Gastrocnemius medialis (tissue), 4 donors: Measurements from ENCODE around the gene ADNP. TPM values are rescaled to one million over a fixed set of nuclear protein-coding genes. Genes with fewer than 3 reads are reported as not detected.

Source experiments
- ATAC-seq, 2 donors: fragments of 150-250 bp; one replicate each; pipeline ENCODE4 v1.9.1; 2016
- DNase-seq, 2 donors: peaks; one replicate each; pipeline ENCODE4 v3.0.0-alpha.2; 2019
- H3K27ac ChIP-seq, 4 donors: fragments of 200-600 bp; sonication (generic); 1 replicate in 1 of 4; 2 replicates in 3 of 4; pipeline ENCODE4 v1.5.1; 2016 to 2018; ENCODE audit warnings: mild to moderate bottlenecking in 2 of 4, moderate library complexity in 1 of 4
- H3K27me3 ChIP-seq, 3 donors: fragments of 200-600 bp; sonication (generic) in 2 of 3; 1 replicate in 1 of 3; 2 replicates in 2 of 3; pipeline versions ENCODE4 v1.5.1 to v1.6.0; 2016 to 2019; ENCODE audit warnings: mild to moderate bottlenecking in 1 of 3, moderate library complexity in 1 of 3
- H3K36me3 ChIP-seq, 2 donors: fragments of 200-600 bp; sonication (generic) in 1 of 2; one replicate each; pipeline ENCODE4 v1.5.1; 2017 to 2018
- H3K4me1 ChIP-seq, 2 donors: fragments of 200-600 bp; sonication (generic) in 1 of 2; one replicate each; pipeline ENCODE4 v1.5.1; 2016 to 2017; ENCODE audit warnings: mild to moderate bottlenecking in 2 of 2
- H3K4me3 ChIP-seq, 4 donors: fragments of 200-600 bp; sonication (generic) in 3 of 4; 1 replicate in 1 of 4; 2 replicates in 3 of 4; pipeline ENCODE4 v1.5.1; 2016 to 2019; ENCODE audit warnings: mild to moderate bottlenecking in 2 of 4
- H3K9me3 ChIP-seq, 3 donors: fragments of 200-600 bp; sonication (generic) in 2 of 3; 1 replicate in 1 of 3; 2 replicates in 2 of 3; pipeline ENCODE4 v1.5.1; 2016 to 2019
- CTCF ChIP-seq, 5 experiments: fragments of 450-650 bp in 3 of 5; fragments of 200-600 bp in 2 of 5; sonication (generic) in 2 of 5; IDR thresholded peaks in 4 of 5; conservative IDR thresholded peaks in 1 of 5; 1 replicate in 4 of 5; 2 replicates in 1 of 5; pipeline ENCODE4 v1.5.1; 2016 to 2019; ENCODE audit warnings: antibody characterized with exemption in 5 of 5, mild to moderate bottlenecking in 3 of 5, moderate library complexity in 3 of 5
- POLR2A ChIP-seq, 2 donors: fragments of 450-650 bp; IDR thresholded peaks; one replicate each; pipeline ENCODE4 v1.6.1; 2017; ENCODE audit warnings: antibody characterized with exemption in 2 of 2, mild to moderate bottlenecking in 2 of 2, moderate library complexity in 2 of 2
- in situ Hi-C, 4 donors: fragments of 200-750 bp; cut with MboI; loops; one replicate each; pipeline versions ENCODE4 v1.15.0 to v1.8.0; 2017; ENCODE audit warnings: low sequenced_read_pairs in 4 of 4
- intact Hi-C: fragments of 100-400 bp; cut with DNase I; formaldehyde crosslinking; loops from one replicate; pipeline ENCODE4 v1.15.1; 2023; ENCODE audit warnings: low total_unique reads
- total RNA-seq, 4 donors: library from RNA; depleted of rRNA; stranded (reverse); fragments of >200 nt; gene quantifications; one replicate each; pipeline versions ENCODE4 v1.1.0 to v1.2.3, GENCODE V29; 2016

The ADNP gene
- total RNA-seq, 4 donors from 2014 or later, result 24.0 to 35.4 (median 31.5) TPM

GRCh38 chr20:50870561-50871161, 60.6 kb downstream of the ADNP start:
- no peak overlapping the region for H3K4me3 ChIP-seq
- DNase-seq (no peak), ATAC-seq (no peak)
- intact Hi-C loops, result no loop called here
- H3K9me3 ChIP-seq, result no peaks in the 10 kb centered on the region
- H3K4me1 ChIP-seq, result no peaks in the 10 kb centered on the region
- TF ChIP-seq POLR2A (IDR thresholded peaks at IDR 0.05) (no peak), CTCF (IDR thresholded peaks at IDR 0.05 in 4 of 5, conservative IDR thresholded peaks at IDR 0.05 in 1 of 5) (no peak)
- no peak overlapping the region for H3K27ac ChIP-seq
- in situ Hi-C loops, result no loop called here
- H3K27me3 ChIP-seq, result no peaks in the 10 kb centered on the region
- H3K36me3 ChIP-seq, result no peaks in the 10 kb centered on the region

- in situ Hi-C loops, result no loop called here
- no peaks in the 10 kb centered on the region for H3K9me3 ChIP-seq
- no peak for TF ChIP-seq CTCF (IDR thresholded peaks at IDR 0.05 in 4 of 5, conservative IDR thresholded peaks at IDR 0.05 in 1 of 5)
- no peak for TF ChIP-seq POLR2A (IDR thresholded peaks at IDR 0.05)
- ATAC-seq, result no peak
- no peaks in the 10 kb centered on the region for H3K4me1 ChIP-seq
- DNase-seq, result no peak
- H3K36me3 ChIP-seq, result no peaks in the 10 kb centered on the region
- no peaks in the 10 kb centered on the region for H3K27me3 ChIP-seq
- no peak overlapping the region for H3K4me3 ChIP-seq
- no peak overlapping the region for H3K27ac ChIP-seq
- intact Hi-C loops, result no loop called here
These were observed 62.4 kb downstream of the ADNP start for GRCh38 chr20:50868509-50869495.

GRCh38 chr20:50867805-50868204, 63.4 kb downstream of the ADNP start:
- in situ Hi-C loops (no loop called here), intact Hi-C loops (no loop called here)
- TF ChIP-seq POLR2A (IDR thresholded peaks at IDR 0.05), result no peak
- TF ChIP-seq CTCF (IDR thresholded peaks at IDR 0.05 in 4 of 5, conservative IDR thresholded peaks at IDR 0.05 in 1 of 5), result no peak
- Histone ChIP-seq H3K4me1 (no peaks in the 10 kb centered on the region), H3K36me3 (no peaks in the 10 kb centered on the region), H3K27ac (no peak overlapping the region), H3K4me3 (no peak overlapping the region), H3K9me3 (no peaks in the 10 kb centered on the region), H3K27me3 (no peaks in the 10 kb centered on the region)
- ATAC-seq (no peak), DNase-seq (no peak)

- DNase-seq (no peak), ATAC-seq (no peak)
- Histone ChIP-seq H3K4me3 (no peak overlapping the region), H3K36me3 (no peaks in the 10 kb centered on the region), H3K27ac (no peak overlapping the region), H3K4me1 (no peaks in the 10 kb centered on the region), H3K9me3 (no peaks in the 10 kb centered on the region), H3K27me3 (no peaks in the 10 kb centered on the region)
- intact Hi-C loops, result no loop called here
- TF ChIP-seq CTCF (IDR thresholded peaks at IDR 0.05 in 4 of 5, conservative IDR thresholded peaks at IDR 0.05 in 1 of 5) (no peak), POLR2A (IDR thresholded peaks at IDR 0.05) (no peak)
- in situ Hi-C loops, result no loop called here
These were observed 64.4 kb downstream of the ADNP start for GRCh38 chr20:50866831-50867230.
